NB4 (cell line): ENCODE data around the gene LHB.

Source experiments
- CTCF ChIP-seq: IDR thresholded peaks from one replicate; pipeline ENCODE4 v1.5.1; 2012; ENCODE audit warnings: low read depth, low read length
- MAX ChIP-seq: IDR thresholded peaks from 2 replicates; pipeline ENCODE4 v1.6.1; 2011; ENCODE audit warnings: low read depth, low read length
- MYC ChIP-seq: IDR thresholded peaks from 2 replicates; pipeline ENCODE4 v1.6.1; 2011; ENCODE audit warnings: low read depth, low read length

GRCh38 chr19:49058562-49058961, 41.7 kb upstream of the LHB start:
- TF ChIP-seq CTCF (no peak), MYC (no peak), MAX (no peak)
